Naive thymus-derived CD8-positive, alpha-beta T cell (primary cell): ENCODE results near the gene COPS4. TPM values are rescaled to one million over a fixed set of nuclear protein-coding genes. Genes with fewer than 3 reads are reported as not detected.
"Not testable (repeated sequence)": the region's sequence is repeated elsewhere in the genome, so short reads cannot be mapped to it uniquely, and the experiment has no call there.

Source experiments
- ATAC-seq, 2 donors: fragments of 150-1000 bp; cut with Tn5 transposase in 1 of 2; sonication (Bioruptor Pico), chemical (Tn5 transposase) in 1 of 2; 1 replicate in 1 of 2; 2 replicates in 1 of 2; pipeline ENCODE4 v1.10.0; 2021; ENCODE audit warnings: mild to moderate bottlenecking in 2 of 2, moderate library complexity in 2 of 2
- POLR2A ChIA-PET: fragments of 350-600 bp; sonication (Branson Sonifier 250); formaldehyde crosslinking; loops from one replicate; lab custom pipeline; 2021; ENCODE audit warnings: antibody characterized with exemption; lab: Charles Lee
- DNase-seq, 10 donors: peaks; one replicate each; pipeline versions ENCODE4 v3.0.0 to v3.0.0-alpha.2; 2020 to 2022
- H3K27ac Mint-ChIP-seq, 10 donors: one replicate each; pipeline ENCODE4 v1.8.0; 2020 to 2022; ENCODE audit warnings: mild to moderate bottlenecking in 10 of 10, mixed read lengths in 10 of 10, moderate library complexity in 4 of 10, inconsistent platforms in 1 of 10
- H3K27me3 Mint-ChIP-seq, 5 donors: one replicate each; pipeline ENCODE4 v1.8.0; 2021 to 2022; ENCODE audit warnings: mixed read lengths in 5 of 5
- H3K36me3 Mint-ChIP-seq, 3 donors: one replicate each; pipeline ENCODE4 v1.8.0; 2020 to 2022; ENCODE audit warnings: mixed read lengths in 3 of 3, mild to moderate bottlenecking in 2 of 3, inconsistent platforms in 1 of 3
- H3K4me1 Mint-ChIP-seq, 4 donors: one replicate each; pipeline ENCODE4 v1.8.0; 2021 to 2022; ENCODE audit warnings: mixed read lengths in 4 of 4
- H3K4me3 Mint-ChIP-seq, 10 donors: one replicate each; pipeline ENCODE4 v1.8.0; 2020 to 2022; ENCODE audit warnings: mild to moderate bottlenecking in 10 of 10, mixed read lengths in 10 of 10, moderate library complexity in 6 of 10, inconsistent platforms in 1 of 10
- H3K9me3 Mint-ChIP-seq, 9 donors: one replicate each; pipeline ENCODE4 v1.8.0; 2020 to 2022; ENCODE audit warnings: mixed read lengths in 9 of 9, mild to moderate bottlenecking in 3 of 9, inconsistent platforms in 1 of 9, moderate library complexity in 1 of 9
- polyA plus RNA-seq, 3 donors: library from polyadenylated mRNA; unstranded; fragments of 300-500 nt; fragmentation: Illumina TruSeq; gene quantifications; one replicate each; pipeline ENCODE4 v1.2.3, GENCODE V29; 2021
- total RNA-seq, 8 experiments: library from RNA in 2 of 8; stranded (reverse) in 2 of 8; gene quantifications; one replicate each; pipeline ENCODE4 v1.2.3 and lab custom pipeline; 2021 to 2026

The COPS4 gene
- total and polyA plus RNA-seq, 5 experiments from 2014 or later = 26.1 to 62.5 (median 58.4) TPM

GRCh38 chr4:83010522-83011318 is 24.3 kb upstream of the COPS4 start, which contains the start of gene LIN54:
TSS of gene LIN54 (minus strand) at chr4:83010823. CDS start at chr4:82984844, 25,979 bp downstream.
- Mint-ChIP-seq H3K9me3 (no peaks in the 10 kb centered on the region), H3K4me3 (peak within 1 kb of the TSS; percentile 93 to 98 (median 97)), H3K36me3 (peaks cover 0 to 5% (median 0%) of the 10 kb centered on the region in 3 donors), H3K27ac (peak within 1 kb of the TSS; percentile 91 to 99 (median 97)), H3K4me1 (peaks cover 28 to 63% (median 58%) of the 10 kb centered on the region in 4 donors), H3K27me3 (no peaks in the 10 kb centered on the region)
- ATAC-seq (peak; percentile 65 to 69), DNase-seq (peak; percentile 79 to 93 (median 84))
- POLR2A ChIA-PET = interaction anchor here (0.7 to 5.5 kb wide), 13 partner anchors 23 to 637 kb away, joined by 3 to 65 read pairs (median 5); partner anchors contain the start of genes COPS4, HELQ, HNRNPD and HNRNPDL

GRCh38 chr4:83011689-83012199 is 23.2 kb upstream of the COPS4 start:
- POLR2A ChIA-PET = interaction anchor here (0.6 to 5.5 kb wide), 17 partner anchors 22 to 638 kb away, joined by 3 to 65 read pairs (median 4); partner anchors contain the start of genes COPS4, HELQ, HNRNPD and HNRNPDL

GRCh38 chr4:83012200-83012686 is 22.7 kb upstream of the COPS4 start:
- ATAC-seq (no peak), DNase-seq (peak in 3 of 10 donors; percentile 14 to 23 (median 15))
- Mint-ChIP-seq H3K36me3 (no peaks in the 10 kb centered on the region), H3K4me3 (peak overlapping the region; percentile 93 to 98 (median 97)), H3K9me3 (no peaks in the 10 kb centered on the region), H3K27me3 (no peaks in the 10 kb centered on the region), H3K4me1 (peaks cover 25 to 55% (median 50%) of the 10 kb centered on the region in 4 donors), H3K27ac (peak overlapping the region; percentile 66 to 99 (median 94))
- POLR2A ChIA-PET = interaction anchor here (0.6 to 5.5 kb wide), 15 partner anchors 23 to 638 kb away, joined by 3 to 65 read pairs (median 4); partner anchors contain the start of genes COPS4, COQ2, HELQ and HNRNPD

More at GRCh38 chr4:83011689-83012199, 23.2 kb upstream of the COPS4 start:
- H3K27me3 Mint-ChIP-seq = no peaks in the 10 kb centered on the region
- ATAC-seq (no peak), DNase-seq (peak in 2 of 10 donors; percentile 23 to 25)
- H3K27ac Mint-ChIP-seq = peak overlapping the region; percentile 90 to 99 (median 96)
- peaks cover 0 to under 1% (median 0%) of the 10 kb centered on the region in 3 donors for H3K36me3 Mint-ChIP-seq
- H3K4me1 Mint-ChIP-seq = peaks cover 25 to 57% (median 53%) of the 10 kb centered on the region in 4 donors
- peak overlapping the region; percentile 93 to 98 (median 97) for H3K4me3 Mint-ChIP-seq
- H3K9me3 Mint-ChIP-seq = no peaks in the 10 kb centered on the region

GRCh38 chr4:83012687-83013419 is 22.1 kb upstream of the COPS4 start:
- peak overlapping the region; percentile 90 to 98 (median 95) for H3K4me3 Mint-ChIP-seq
- H3K27me3 Mint-ChIP-seq = no peaks in the 10 kb centered on the region
- peak overlapping the region; percentile 85 to 98 (median 93) for H3K27ac Mint-ChIP-seq
- DNase-seq = peak; percentile 93 to 97 (median 96)
- peak; percentile 74 to 81 for ATAC-seq
- peaks cover 22 to 49% (median 45%) of the 10 kb centered on the region in 4 donors for H3K4me1 Mint-ChIP-seq
- H3K9me3 Mint-ChIP-seq = no peaks in the 10 kb centered on the region
- no peaks in the 10 kb centered on the region for H3K36me3 Mint-ChIP-seq
- POLR2A ChIA-PET = interaction anchor here (0.5 to 5.5 kb wide), 12 partner anchors 18 to 639 kb away, joined by 3 to 65 read pairs (median 4); partner anchors contain the start of genes ABRAXAS1, COPS4, COQ2 and HNRNPD

- POLR2A ChIA-PET = interaction anchor here (0.5 to 5.5 kb wide), 10 partner anchors 17 to 640 kb away, joined by 3 to 65 read pairs (median 4); partner anchors contain the start of genes ABRAXAS1, COPS4, COQ2 and HNRNPD
- no peaks in the 10 kb centered on the region for H3K9me3 Mint-ChIP-seq
- H3K4me3 Mint-ChIP-seq = peak overlapping the region; percentile 90 to 98 (median 95)
- no peak for ATAC-seq
- no peaks in the 10 kb centered on the region for H3K27me3 Mint-ChIP-seq
- peak overlapping the region; percentile 85 to 98 (median 93) for H3K27ac Mint-ChIP-seq
- no peak for DNase-seq
- no peaks in the 10 kb centered on the region for H3K36me3 Mint-ChIP-seq
- peaks cover 19 to 45% (median 40%) of the 10 kb centered on the region in 4 donors for H3K4me1 Mint-ChIP-seq
Measured at GRCh38 chr4:83013420-83013867, 21.5 kb upstream of the COPS4 start.

- Mint-ChIP-seq H3K9me3 (no peaks in the 10 kb centered on the region), H3K27me3 (no peaks in the 10 kb centered on the region), H3K36me3 (no peaks in the 10 kb centered on the region), H3K4me1 (peaks cover 19 to 43% (median 37%) of the 10 kb centered on the region in 4 donors), H3K27ac (peak overlapping the region in 7 of 10 donors; percentile 11 to 98 (median 91)), H3K4me3 (peak overlapping the region; percentile 71 to 98 (median 95))
- POLR2A ChIA-PET = interaction anchor here (1.2 to 5.5 kb wide), 3 partner anchors 16 to 585 kb away, joined by 6 to 65 read pairs (median 10); partner anchors contain the start of gene COPS4
- ATAC-seq (no peak), DNase-seq (no peak)
Measured at GRCh38 chr4:83013902-83014301, 21.1 kb upstream of the COPS4 start.

- Mint-ChIP-seq H3K27ac (no peak overlapping the region), H3K36me3 (peaks cover 0 to 2% (median under 1%) of the 10 kb centered on the region in 3 donors), H3K27me3 (peaks cover 0 to 1% (median 0%) of the 10 kb centered on the region in 5 donors), H3K4me1 (peaks cover 0 to 6% (median 3%) of the 10 kb centered on the region in 4 donors), H3K4me3 (no peak overlapping the region), H3K9me3 (peaks cover 0 to 3% (median 0%) of the 10 kb centered on the region in 9 donors)
- no peak for DNase-seq
- no peak for ATAC-seq
- POLR2A ChIA-PET = interaction anchor here (1.1 kb wide), 1 partner anchor 15 kb away, joined by 3 read pairs; the partner anchor contains the start of gene COPS4
Measured at GRCh38 chr4:83019794-83020494, 15.0 kb upstream of the COPS4 start.

- Mint-ChIP-seq H3K27ac (no peak overlapping the region), H3K4me3 (no peak overlapping the region), H3K36me3 (peaks cover 0 to 5% (median 2%) of the 10 kb centered on the region in 3 donors), H3K27me3 (peaks cover 0 to 2% (median 0%) of the 10 kb centered on the region in 5 donors), H3K4me1 (peaks cover 0 to 6% (median 5%) of the 10 kb centered on the region in 4 donors), H3K9me3 (peaks cover 0 to 9% (median 3%) of the 10 kb centered on the region in 9 donors)
- no peak for DNase-seq
- no peak for ATAC-seq
- POLR2A ChIA-PET = no interaction called here
Measured at GRCh38 chr4:83022724-83023450, 12.1 kb upstream of the COPS4 start.

GRCh38 chr4:83023599-83023998 is 11.4 kb upstream of the COPS4 start:
- H3K27ac Mint-ChIP-seq, ATAC-seq, H3K4me1 Mint-ChIP-seq, H3K4me3 Mint-ChIP-seq, H3K36me3 Mint-ChIP-seq, H3K9me3 Mint-ChIP-seq, DNase-seq, POLR2A ChIA-PET, H3K27me3 Mint-ChIP-seq: not testable (repeated sequence)

GRCh38 chr4:83024233-83024632 is 10.8 kb upstream of the COPS4 start:
- Mint-ChIP-seq H3K27me3 (peaks cover 0 to 2% (median 0%) of the 10 kb centered on the region in 5 donors), H3K4me1 (peaks cover 0 to 6% (median 5%) of the 10 kb centered on the region in 4 donors), H3K36me3 (peaks cover 0 to 5% (median 2%) of the 10 kb centered on the region in 3 donors), H3K27ac (no peak overlapping the region), H3K4me3 (no peak overlapping the region), H3K9me3 (peaks cover 0 to 9% (median 3%) of the 10 kb centered on the region in 9 donors)
- POLR2A ChIA-PET = interaction anchor here (0.5 kb wide), 1 partner anchor 10 kb away, joined by 3 read pairs; no protein-coding TSS in a partner anchor
- ATAC-seq (no peak), DNase-seq (no peak)
